GM23338 (cell line): ENCODE results near the gene PXT1. TPM values are rescaled to one million over a fixed set of nuclear protein-coding genes. Genes with fewer than 3 reads are reported as not detected.

Experiments used
- ATAC-seq: fragments of 200-7000 bp; cut with Tn5 transposase; 3 replicates; pipeline ENCODE4 v1.9.1; 2020
- DNase-seq: peaks from one replicate; pipeline ENCODE4 v3.0.0-alpha.2; 2015; ENCODE audit warnings: low spot score
- H2AFZ ChIP-seq: fragments of 200-600 bp; sonication (generic); 2 replicates; pipeline ENCODE4 v1.8.0; 2016; ENCODE audit warnings: antibody characterized with exemption, mild to moderate bottlenecking, moderate library complexity
- H3F3A ChIP-seq: fragments of 200-600 bp; sonication (generic); replicated peaks from 2 replicates; pipeline ENCODE4 v1.8.0; 2017; ENCODE audit warnings: antibody characterized with exemption, mixed run types, low read depth
- H3K27ac ChIP-seq: fragments of 200-600 bp; sonication (generic); 2 replicates; pipeline ENCODE4 v1.6.1; 2016; ENCODE audit warnings: low read depth
- H3K27me3 ChIP-seq: fragments of 200-600 bp; sonication (generic); 2 replicates; pipeline ENCODE4 v1.8.0; 2016; ENCODE audit warnings: mild to moderate bottlenecking, mixed run types, moderate library complexity; ENCODE audit not compliant: insufficient read depth
- H3K36me3 ChIP-seq: fragments of 200-600 bp; sonication (generic); 2 replicates; pipeline ENCODE4 v1.8.0; 2016; ENCODE audit warnings: mild to moderate bottlenecking; ENCODE audit not compliant: insufficient read depth
- H3K4me1 ChIP-seq: fragments of 200-600 bp; sonication (generic); 2 replicates; pipeline ENCODE4 v1.8.0; 2016; ENCODE audit warnings: mild to moderate bottlenecking, moderate library complexity; ENCODE audit not compliant: insufficient read depth
- H3K4me2 ChIP-seq: fragments of 200-600 bp; sonication (generic); 2 replicates; pipeline ENCODE4 v1.7.1; 2017; ENCODE audit warnings: mixed run types
- H3K4me3 ChIP-seq: fragments of 200-600 bp; sonication (generic); 2 replicates; pipeline ENCODE4 v1.6.1; 2016; ENCODE audit warnings: mixed run types
- H3K79me2 ChIP-seq: fragments of 200-600 bp; sonication (generic); replicated peaks from 2 replicates; pipeline ENCODE4 v1.8.0; 2017; ENCODE audit warnings: mild to moderate bottlenecking; ENCODE audit not compliant: insufficient read depth
- H3K9me2 ChIP-seq: fragments of 200-600 bp; sonication (generic); 2 replicates; pipeline ENCODE4 v1.8.0; 2017; ENCODE audit not compliant: insufficient read depth
- H4K20me1 ChIP-seq: fragments of 200-600 bp; sonication (generic); replicated peaks from 2 replicates; pipeline ENCODE4 v1.8.0; 2017; ENCODE audit warnings: mild to moderate bottlenecking; ENCODE audit not compliant: insufficient read depth
- H3K27ac Mint-ChIP-seq: 2 replicates; pipeline ENCODE4 v1.8.0; 2020; ENCODE audit warnings: inconsistent platforms, mild to moderate bottlenecking, moderate library complexity, mixed read lengths
- H3K27me3 Mint-ChIP-seq: 3 replicates; pipeline ENCODE4 v1.8.0; 2022; ENCODE audit warnings: low read depth, mild to moderate bottlenecking, moderate library complexity, mixed read lengths, inconsistent platforms; ENCODE audit not compliant: insufficient read depth, poor library complexity
- H3K36me3 Mint-ChIP-seq: 3 replicates; pipeline ENCODE4 v1.8.0; 2021; ENCODE audit warnings: low read depth, mild to moderate bottlenecking, inconsistent platforms, moderate library complexity, mixed read lengths
- H3K4me1 Mint-ChIP-seq: 3 replicates; pipeline ENCODE4 v1.8.0; 2020; ENCODE audit warnings: mild to moderate bottlenecking, inconsistent platforms, mixed read lengths
- H3K4me3 Mint-ChIP-seq: 3 replicates; pipeline ENCODE4 v1.8.0; 2021; ENCODE audit warnings: moderate library complexity, mild to moderate bottlenecking, inconsistent platforms, mixed read lengths
- H3K9me3 Mint-ChIP-seq: 3 replicates; pipeline ENCODE4 v1.8.0; 2020; ENCODE audit warnings: moderate library complexity, mild to moderate bottlenecking, inconsistent platforms, mixed read lengths
- CREB1 ChIP-seq: fragments of 250-450 bp; sonication (Bioruptor Pico); IDR thresholded peaks from 2 replicates; pipeline ENCODE4 v1.5.0; 2020; ENCODE audit warnings: low read depth, mild to moderate bottlenecking, moderate library complexity
- EZH2 ChIP-seq: fragments of 200-600 bp; sonication (generic); IDR thresholded peaks from one replicate; pipeline ENCODE4 v1.8.0; 2017; ENCODE audit warnings: antibody characterized with exemption, mild to moderate bottlenecking, low read depth; ENCODE audit not compliant: unreplicated experiment
- EZH2phosphoT487 ChIP-seq: fragments of 200-600 bp; sonication (generic); IDR thresholded peaks from one replicate; pipeline ENCODE4 v1.8.1; 2018; ENCODE audit warnings: antibody characterized with exemption; ENCODE audit not compliant: unreplicated experiment
- JUNB ChIP-seq: IDR thresholded peaks from one replicate; pipeline ENCODE4 v1.6.1; 2016; ENCODE audit warnings: antibody characterized with exemption; ENCODE audit not compliant: unreplicated experiment
- NANOG ChIP-seq: IDR thresholded peaks from 2 replicates; pipeline ENCODE4 v1.6.1; 2016; ENCODE audit warnings: antibody characterized with exemption, borderline replicate concordance
- POLR2AphosphoS5 ChIP-seq: IDR thresholded peaks from 2 replicates; pipeline ENCODE4 v1.6.1; 2016; ENCODE audit warnings: antibody characterized with exemption, low read depth
- STAT1 ChIP-seq: IDR thresholded peaks from one replicate; pipeline ENCODE4 v1.6.1; 2016; ENCODE audit warnings: antibody characterized with exemption; ENCODE audit not compliant: unreplicated experiment
- ZNF114 ChIP-seq: fragments of 250-450 bp; sonication (Bioruptor Pico); IDR thresholded peaks from 2 replicates; pipeline ENCODE4 v1.5.0; 2020; ENCODE audit warnings: mild to moderate bottlenecking, moderate library complexity
- ZNF331 ChIP-seq: fragments of 250-450 bp; sonication (Bioruptor Pico); IDR thresholded peaks from 2 replicates; pipeline ENCODE4 v1.5.0; 2020; ENCODE audit warnings: low read depth, mild to moderate bottlenecking, moderate library complexity
- ZNF462 ChIP-seq: fragments of 250-450 bp; sonication (Bioruptor Pico); IDR thresholded peaks from 2 replicates; pipeline ENCODE4 v1.5.0; 2020; ENCODE audit warnings: mild to moderate bottlenecking, moderate library complexity
- polyA plus RNA-seq: library from polyadenylated mRNA; unstranded; fragments of >200 nt; fragmentation: Nextera tagmentation; extraction: Ambion mirVana; gene quantifications from 2 replicates; pipeline ENCODE4 v1.2.1, GENCODE V29; 2016
- total RNA-seq: library from RNA; depleted of rRNA; stranded (reverse); fragments of >200 nt; shearing (Covaris generic); gene quantifications from 2 replicates; pipeline ENCODE4 v1.2.3, GENCODE V29; 2014
- TF ChIP-seq, protein P1 (sequence below): IDR thresholded peaks from one replicate; pipeline ENCODE4 v1.6.1; 2018; ENCODE audit warnings: antibody characterized with exemption; ENCODE audit not compliant: unreplicated experiment
- TF ChIP-seq, protein P2 (sequence below): IDR thresholded peaks from 2 replicates; pipeline ENCODE4 v1.6.1; 2016; ENCODE audit warnings: antibody characterized with exemption
- TF ChIP-seq, protein P3 (sequence below), 2 experiments: fragments of 200-600 bp in 1 of 2; sonication (generic) in 1 of 2; conservative IDR thresholded peaks; 2 replicates each; pipeline versions ENCODE4 v1.5.1 to v1.6.1; 2016 to 2017; ENCODE audit warnings: antibody characterized with exemption in 2 of 2, low read depth in 2 of 2, mild to moderate bottlenecking in 2 of 2, moderate library complexity in 1 of 2

The PXT1 gene
- total and polyA plus RNA-seq, 2 experiments from 2014 or later, result 0.14 TPM; not detected in 1

DNA sequence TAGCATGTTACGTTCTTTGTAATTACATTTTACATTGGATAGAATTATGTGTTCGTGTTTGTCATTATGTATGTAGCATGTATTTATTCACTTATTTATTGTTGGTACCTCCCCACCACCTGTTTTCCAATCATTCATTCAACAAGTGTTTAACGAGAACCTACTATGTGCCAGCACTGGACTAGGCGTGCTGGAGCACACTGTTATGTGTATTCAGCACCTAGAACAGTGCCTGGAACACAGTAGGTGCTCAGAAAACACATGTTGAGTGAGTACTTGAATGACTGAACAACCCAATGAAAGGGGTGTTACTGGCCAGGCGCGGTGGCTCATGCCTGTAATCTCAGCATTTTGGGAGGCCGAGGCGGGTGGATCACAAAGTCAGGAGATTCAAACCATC, 66.5 kb downstream of the PXT1 start:
- Histone ChIP-seq H3K79me2 (no peaks in the 10 kb centered on the region), H3F3A (no peaks in the 10 kb centered on the region), H3K27ac (no peak overlapping the region), H2AFZ (no peak overlapping the region), H3K36me3 (no peaks in the 10 kb centered on the region), H4K20me1 (no peaks in the 10 kb centered on the region), H3K27me3 (no peaks in the 10 kb centered on the region), H3K4me3 (no peak overlapping the region), H3K9me2 (no peaks in the 10 kb centered on the region), H3K4me1 (0 out of 2 replicates have a peak, but pooled peaks cover 10% of the 10 kb centered on the region), H3K4me2 (no peak overlapping the region)
- H3K27me3 Mint-ChIP-seq, result peaks cover 8% of the 10 kb centered on the region
- no peak overlapping the region for H3K4me3 Mint-ChIP-seq
- ATAC-seq, result no peak
- H3K27ac Mint-ChIP-seq, result no peak overlapping the region
- peaks cover 4% of the 10 kb centered on the region; the same call in 1 of the 3 replicates for H3K36me3 Mint-ChIP-seq
- no peak for TF ChIP-seq ZNF114 (CRISPR knock-in tag)
- TF ChIP-seq ZNF462 (CRISPR knock-in tag), result no peak
- no peak for TF ChIP-seq POLR2AphosphoS5
- no peak for TF ChIP-seq ZNF331 (CRISPR knock-in tag)
- TF ChIP-seq, protein P1, sequence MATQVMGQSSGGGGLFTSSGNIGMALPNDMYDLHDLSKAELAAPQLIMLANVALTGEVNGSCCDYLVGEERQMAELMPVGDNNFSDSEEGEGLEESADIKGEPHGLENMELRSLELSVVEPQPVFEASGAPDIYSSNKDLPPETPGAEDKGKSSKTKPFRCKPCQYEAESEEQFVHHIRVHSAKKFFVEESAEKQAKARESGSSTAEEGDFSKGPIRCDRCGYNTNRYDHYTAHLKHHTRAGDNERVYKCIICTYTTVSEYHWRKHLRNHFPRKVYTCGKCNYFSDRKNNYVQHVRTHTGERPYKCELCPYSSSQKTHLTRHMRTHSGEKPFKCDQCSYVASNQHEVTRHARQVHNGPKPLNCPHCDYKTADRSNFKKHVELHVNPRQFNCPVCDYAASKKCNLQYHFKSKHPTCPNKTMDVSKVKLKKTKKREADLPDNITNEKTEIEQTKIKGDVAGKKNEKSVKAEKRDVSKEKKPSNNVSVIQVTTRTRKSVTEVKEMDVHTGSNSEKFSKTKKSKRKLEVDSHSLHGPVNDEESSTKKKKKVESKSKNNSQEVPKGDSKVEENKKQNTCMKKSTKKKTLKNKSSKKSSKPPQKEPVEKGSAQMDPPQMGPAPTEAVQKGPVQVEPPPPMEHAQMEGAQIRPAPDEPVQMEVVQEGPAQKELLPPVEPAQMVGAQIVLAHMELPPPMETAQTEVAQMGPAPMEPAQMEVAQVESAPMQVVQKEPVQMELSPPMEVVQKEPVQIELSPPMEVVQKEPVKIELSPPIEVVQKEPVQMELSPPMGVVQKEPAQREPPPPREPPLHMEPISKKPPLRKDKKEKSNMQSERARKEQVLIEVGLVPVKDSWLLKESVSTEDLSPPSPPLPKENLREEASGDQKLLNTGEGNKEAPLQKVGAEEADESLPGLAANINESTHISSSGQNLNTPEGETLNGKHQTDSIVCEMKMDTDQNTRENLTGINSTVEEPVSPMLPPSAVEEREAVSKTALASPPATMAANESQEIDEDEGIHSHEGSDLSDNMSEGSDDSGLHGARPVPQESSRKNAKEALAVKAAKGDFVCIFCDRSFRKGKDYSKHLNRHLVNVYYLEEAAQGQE, result no peak
- no peak for TF ChIP-seq JUNB
- TF ChIP-seq, protein P2, sequence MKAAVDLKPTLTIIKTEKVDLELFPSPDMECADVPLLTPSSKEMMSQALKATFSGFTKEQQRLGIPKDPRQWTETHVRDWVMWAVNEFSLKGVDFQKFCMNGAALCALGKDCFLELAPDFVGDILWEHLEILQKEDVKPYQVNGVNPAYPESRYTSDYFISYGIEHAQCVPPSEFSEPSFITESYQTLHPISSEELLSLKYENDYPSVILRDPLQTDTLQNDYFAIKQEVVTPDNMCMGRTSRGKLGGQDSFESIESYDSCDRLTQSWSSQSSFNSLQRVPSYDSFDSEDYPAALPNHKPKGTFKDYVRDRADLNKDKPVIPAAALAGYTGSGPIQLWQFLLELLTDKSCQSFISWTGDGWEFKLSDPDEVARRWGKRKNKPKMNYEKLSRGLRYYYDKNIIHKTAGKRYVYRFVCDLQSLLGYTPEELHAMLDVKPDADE, result no peak
- no peak for TF ChIP-seq EZH2phosphoT487
- no peak for TF ChIP-seq CREB1 (CRISPR knock-in tag)
- TF ChIP-seq NANOG, result no peak
- no peak for TF ChIP-seq STAT1
- no peak for TF ChIP-seq EZH2
- TF ChIP-seq, protein P3, sequence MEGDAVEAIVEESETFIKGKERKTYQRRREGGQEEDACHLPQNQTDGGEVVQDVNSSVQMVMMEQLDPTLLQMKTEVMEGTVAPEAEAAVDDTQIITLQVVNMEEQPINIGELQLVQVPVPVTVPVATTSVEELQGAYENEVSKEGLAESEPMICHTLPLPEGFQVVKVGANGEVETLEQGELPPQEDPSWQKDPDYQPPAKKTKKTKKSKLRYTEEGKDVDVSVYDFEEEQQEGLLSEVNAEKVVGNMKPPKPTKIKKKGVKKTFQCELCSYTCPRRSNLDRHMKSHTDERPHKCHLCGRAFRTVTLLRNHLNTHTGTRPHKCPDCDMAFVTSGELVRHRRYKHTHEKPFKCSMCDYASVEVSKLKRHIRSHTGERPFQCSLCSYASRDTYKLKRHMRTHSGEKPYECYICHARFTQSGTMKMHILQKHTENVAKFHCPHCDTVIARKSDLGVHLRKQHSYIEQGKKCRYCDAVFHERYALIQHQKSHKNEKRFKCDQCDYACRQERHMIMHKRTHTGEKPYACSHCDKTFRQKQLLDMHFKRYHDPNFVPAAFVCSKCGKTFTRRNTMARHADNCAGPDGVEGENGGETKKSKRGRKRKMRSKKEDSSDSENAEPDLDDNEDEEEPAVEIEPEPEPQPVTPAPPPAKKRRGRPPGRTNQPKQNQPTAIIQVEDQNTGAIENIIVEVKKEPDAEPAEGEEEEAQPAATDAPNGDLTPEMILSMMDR (conservative IDR thresholded peaks at IDR 0.05; ENCODE audit: low read depth in 2 of 2), result no peak
- peaks cover 21% of the 10 kb centered on the region for H3K4me1 Mint-ChIP-seq
- no peak for DNase-seq
- H3K9me3 Mint-ChIP-seq, result no peaks in the 10 kb centered on the region
